ENCODE data around the gene WNT6.

DNA sequence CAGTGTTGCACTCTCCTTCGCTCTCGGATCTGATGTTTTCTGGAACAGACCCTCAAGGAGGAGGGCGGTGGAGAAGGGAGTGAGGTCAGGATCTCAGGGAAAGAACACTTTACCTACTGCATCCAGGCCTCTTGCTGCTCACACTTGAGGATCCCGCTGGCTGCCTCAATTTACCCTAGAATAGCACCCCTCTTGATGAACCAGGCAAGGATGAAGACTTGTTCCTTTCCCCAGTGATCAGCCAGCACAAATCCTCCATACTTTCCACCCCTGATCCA is 35.2 kb downstream of the WNT6 start:
- TF ChIP-seq GATA2 (IDR thresholded peaks at IDR 0.05; ENCODE audit: low read depth, low read length) (no peak), GATA3 (IDR thresholded peaks at IDR 0.05; ENCODE audit: low read depth, low read length) (no peak)

Data from SH-SY5Y (cell line).